H1 (cell line): ENCODE measurements around the gene CASZ1. TPM values are rescaled to one million over a fixed set of nuclear protein-coding genes. Genes with fewer than 3 reads are reported as not detected.

Source experiments
- JUN ChIP-seq: IDR thresholded peaks from 2 replicates; pipeline ENCODE4 v1.6.1; 2011; ENCODE audit warnings: low read depth, mild to moderate bottlenecking, improper control_type of control experiment, low read length
- KDM4A ChIP-seq: IDR thresholded peaks from one replicate; pipeline ENCODE4 v1.7.1; 2012; ENCODE audit warnings: low read depth, mild to moderate bottlenecking, moderate library complexity, low read length, inconsistent platforms; ENCODE audit not compliant: severe bottlenecking
- polyA plus RNA-seq, 7 experiments: library from polyadenylated mRNA; depleted of rRNA in 3 of 7; stranded (reverse) in 5 of 7; unstranded in 2 of 7; fragments of >200 nt in 5 of 7; fragments of 200-250 nt in 2 of 7; gene quantifications; 1 replicate in 5 of 7; 2 replicates in 1 of 7; 4 replicates in 1 of 7; pipeline versions ENCODE4 v1.2.1 to v1.2.3, GENCODE V29; 2011 to 2013; ENCODE audit warnings: missing spikeins in 2 of 7, mixed read lengths in 2 of 7
- total RNA-seq: library from RNA; stranded (reverse); fragmentation: NEBNext Ultra II Directional; extraction: Animal tissue kit (Norgen Biotek cat#: 25700); gene quantifications from 2 replicates; pipeline ENCODE4 v1.2.1, GENCODE V29; 2021

CASZ1 gene
- total and polyA plus RNA-seq, 2 of the 8 experiments (the other 6 are each of a cell fraction or from before 2014, with no cell fraction given) = 4.4 to 7.7 TPM

GRCh38 chr1:10736634-10737586 is 59.5 kb downstream of the CASZ1 start (continued):
- TF ChIP-seq KDM4A (no peak), JUN (no peak)
